DOHH2 (cell line): ENCODE data around the gene SCO2.

Source experiments
- H3F3A ChIP-seq: fragments of 200-600 bp; sonication (generic), shearing (Covaris generic); 2 replicates; pipeline ENCODE4 v1.6.0; 2016; ENCODE audit warnings: antibody characterized with exemption, mild to moderate bottlenecking; ENCODE audit not compliant: control insufficient read depth, insufficient read depth
- H3K27ac ChIP-seq: fragments of 200-600 bp; sonication (generic); 2 replicates; pipeline ENCODE4 v1.5.1; 2014; ENCODE audit warnings: low read depth, mild to moderate bottlenecking, low read length, moderate library complexity
- H3K27me3 ChIP-seq: fragments of 200-600 bp; sonication (generic); 2 replicates; pipeline ENCODE4 v1.6.1; 2014; ENCODE audit warnings: mild to moderate bottlenecking, low read length, mixed read lengths; ENCODE audit not compliant: control insufficient read depth
- H3K36me3 ChIP-seq: fragments of 200-600 bp; sonication (generic); 2 replicates; pipeline ENCODE4 v1.6.1; 2014; ENCODE audit warnings: mild to moderate bottlenecking, low read length, moderate library complexity, mixed read lengths; ENCODE audit not compliant: control insufficient read depth
- H3K4me1 ChIP-seq: fragments of 200-600 bp; sonication (generic); 2 replicates; pipeline ENCODE4 v1.6.1; 2014; ENCODE audit warnings: mild to moderate bottlenecking, low read length, mixed read lengths; ENCODE audit not compliant: control insufficient read depth
- H3K4me2 ChIP-seq: fragments of 200-600 bp; sonication (generic); 2 replicates; pipeline ENCODE4 v1.6.0; 2014; ENCODE audit warnings: mild to moderate bottlenecking, low read length, moderate library complexity
- H3K4me3 ChIP-seq: fragments of 200-600 bp; sonication (generic); 2 replicates; pipeline ENCODE4 v1.5.1; 2014; ENCODE audit warnings: mild to moderate bottlenecking, low read length, mixed read lengths
- H3K79me2 ChIP-seq: fragments of 200-600 bp; sonication (generic); 2 replicates; pipeline ENCODE4 v1.6.1; 2014; ENCODE audit warnings: mild to moderate bottlenecking, low read length, mixed read lengths; ENCODE audit not compliant: control insufficient read depth
- H3K9me2 ChIP-seq: fragments of 200-600 bp; sonication (generic); replicated peaks from 2 replicates; pipeline ENCODE4 v1.6.1; 2014; ENCODE audit warnings: mild to moderate bottlenecking, low read length, mixed read lengths; ENCODE audit not compliant: control insufficient read depth
- H3K9me3 ChIP-seq: fragments of 200-600 bp; sonication (generic); 2 replicates; pipeline ENCODE4 v1.6.1; 2014; ENCODE audit warnings: antibody characterized with exemption, low read length, mixed read lengths; ENCODE audit not compliant: control insufficient read depth, insufficient read depth
- H4K20me1 ChIP-seq: fragments of 200-600 bp; sonication (generic); 2 replicates; pipeline ENCODE4 v1.6.0; 2014; ENCODE audit warnings: low read depth, mild to moderate bottlenecking, antibody characterized with exemption, low read length, moderate library complexity; ENCODE audit not compliant: control insufficient read depth, insufficient read depth
- EZH2phosphoT487 ChIP-seq: fragments of 200-600 bp; sonication (generic); IDR thresholded peaks from 2 replicates; pipeline ENCODE4 v1.6.1; 2017; ENCODE audit warnings: borderline replicate concordance, mild to moderate bottlenecking, antibody characterized with exemption, low read length, moderate library complexity, mixed read lengths
- TF ChIP-seq, protein P1 (sequence below): fragments of 200-600 bp; sonication (generic); IDR thresholded peaks from one replicate; pipeline ENCODE4 v1.5.1; 2014; ENCODE audit warnings: antibody characterized with exemption, mild to moderate bottlenecking, low read depth, low read length; ENCODE audit not compliant: poor library complexity, severe bottlenecking

SCO2 gene

DNA sequence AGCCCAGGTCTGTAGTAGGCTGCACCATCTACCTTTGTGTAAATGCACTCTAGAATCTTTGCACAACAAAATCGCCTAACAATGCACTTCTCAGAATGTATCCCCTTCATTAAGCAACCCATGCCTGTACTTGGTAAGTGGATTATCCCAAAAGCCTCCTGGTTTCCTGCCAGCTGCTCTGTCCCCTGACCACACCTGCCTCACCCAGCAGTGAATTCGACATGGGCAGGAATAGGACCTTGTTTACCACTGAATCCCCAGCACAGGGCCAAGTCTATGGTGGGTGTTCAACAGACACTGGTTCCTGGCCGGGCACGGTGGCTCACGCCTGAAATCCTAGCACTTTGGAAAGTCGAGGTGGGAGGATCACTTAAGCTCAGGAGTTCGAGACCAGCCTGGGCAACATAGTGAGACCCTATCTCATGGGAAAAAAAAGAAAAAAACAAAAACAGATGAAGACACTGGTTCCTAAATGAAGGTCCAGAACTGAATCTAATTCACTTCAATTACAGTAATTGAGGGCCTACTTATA is 42.4 kb upstream of the SCO2 start:
- Histone ChIP-seq H4K20me1 (no peaks in the 10 kb centered on the region), H3K27me3 (peaks cover 12% of the 10 kb centered on the region), H3K9me2 (no peaks in the 10 kb centered on the region), H3K4me1 (peaks cover 8% of the 10 kb centered on the region), H3K9me3 (no peaks in the 10 kb centered on the region), H3K27ac (no peak overlapping the region), H3K79me2 (no peaks in the 10 kb centered on the region), H3K4me2 (no peak overlapping the region), H3K4me3 (no peak overlapping the region), H3K36me3 (peaks cover 49% of the 10 kb centered on the region), H3F3A (peaks cover 2% of the 10 kb centered on the region; the same call in 1 of the 2 replicates)
- TF ChIP-seq, protein P1, sequence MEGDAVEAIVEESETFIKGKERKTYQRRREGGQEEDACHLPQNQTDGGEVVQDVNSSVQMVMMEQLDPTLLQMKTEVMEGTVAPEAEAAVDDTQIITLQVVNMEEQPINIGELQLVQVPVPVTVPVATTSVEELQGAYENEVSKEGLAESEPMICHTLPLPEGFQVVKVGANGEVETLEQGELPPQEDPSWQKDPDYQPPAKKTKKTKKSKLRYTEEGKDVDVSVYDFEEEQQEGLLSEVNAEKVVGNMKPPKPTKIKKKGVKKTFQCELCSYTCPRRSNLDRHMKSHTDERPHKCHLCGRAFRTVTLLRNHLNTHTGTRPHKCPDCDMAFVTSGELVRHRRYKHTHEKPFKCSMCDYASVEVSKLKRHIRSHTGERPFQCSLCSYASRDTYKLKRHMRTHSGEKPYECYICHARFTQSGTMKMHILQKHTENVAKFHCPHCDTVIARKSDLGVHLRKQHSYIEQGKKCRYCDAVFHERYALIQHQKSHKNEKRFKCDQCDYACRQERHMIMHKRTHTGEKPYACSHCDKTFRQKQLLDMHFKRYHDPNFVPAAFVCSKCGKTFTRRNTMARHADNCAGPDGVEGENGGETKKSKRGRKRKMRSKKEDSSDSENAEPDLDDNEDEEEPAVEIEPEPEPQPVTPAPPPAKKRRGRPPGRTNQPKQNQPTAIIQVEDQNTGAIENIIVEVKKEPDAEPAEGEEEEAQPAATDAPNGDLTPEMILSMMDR: no peak
- no peak for TF ChIP-seq EZH2phosphoT487

DNA sequence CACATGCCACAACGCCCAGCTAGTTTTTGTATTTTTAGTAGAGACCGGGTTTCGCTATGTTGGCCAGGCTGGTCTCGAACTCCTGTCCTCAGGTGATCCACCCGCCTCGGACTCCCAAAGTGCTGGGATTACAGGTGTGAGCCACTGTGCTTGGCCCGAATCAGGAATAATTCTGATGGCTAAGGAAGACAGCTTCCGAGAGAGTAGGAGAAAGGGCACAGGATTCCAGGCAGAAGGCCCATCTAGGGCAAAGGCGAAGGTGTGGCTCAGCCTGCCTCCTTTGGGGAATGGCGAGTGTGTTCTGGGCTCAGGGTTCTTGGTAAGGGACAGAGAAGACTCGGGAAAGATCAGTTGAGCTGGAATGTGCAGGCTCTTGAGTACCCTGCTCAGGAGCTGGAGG is 38.9 kb upstream of the SCO2 start:
- Histone ChIP-seq H3K4me1 (peaks cover 8% of the 10 kb centered on the region), H3K36me3 (peaks cover 14% of the 10 kb centered on the region), H3F3A (peaks cover 2% of the 10 kb centered on the region; the same call in 1 of the 2 replicates), H3K9me3 (no peaks in the 10 kb centered on the region), H3K79me2 (no peaks in the 10 kb centered on the region), H3K27ac (no peak overlapping the region), H3K4me2 (no peak overlapping the region), H3K9me2 (no peaks in the 10 kb centered on the region), H3K27me3 (peaks cover 18% of the 10 kb centered on the region), H4K20me1 (no peaks in the 10 kb centered on the region), H3K4me3 (no peak overlapping the region)
- TF ChIP-seq EZH2phosphoT487: no peak
- TF ChIP-seq, protein P1: no peak

DNA sequence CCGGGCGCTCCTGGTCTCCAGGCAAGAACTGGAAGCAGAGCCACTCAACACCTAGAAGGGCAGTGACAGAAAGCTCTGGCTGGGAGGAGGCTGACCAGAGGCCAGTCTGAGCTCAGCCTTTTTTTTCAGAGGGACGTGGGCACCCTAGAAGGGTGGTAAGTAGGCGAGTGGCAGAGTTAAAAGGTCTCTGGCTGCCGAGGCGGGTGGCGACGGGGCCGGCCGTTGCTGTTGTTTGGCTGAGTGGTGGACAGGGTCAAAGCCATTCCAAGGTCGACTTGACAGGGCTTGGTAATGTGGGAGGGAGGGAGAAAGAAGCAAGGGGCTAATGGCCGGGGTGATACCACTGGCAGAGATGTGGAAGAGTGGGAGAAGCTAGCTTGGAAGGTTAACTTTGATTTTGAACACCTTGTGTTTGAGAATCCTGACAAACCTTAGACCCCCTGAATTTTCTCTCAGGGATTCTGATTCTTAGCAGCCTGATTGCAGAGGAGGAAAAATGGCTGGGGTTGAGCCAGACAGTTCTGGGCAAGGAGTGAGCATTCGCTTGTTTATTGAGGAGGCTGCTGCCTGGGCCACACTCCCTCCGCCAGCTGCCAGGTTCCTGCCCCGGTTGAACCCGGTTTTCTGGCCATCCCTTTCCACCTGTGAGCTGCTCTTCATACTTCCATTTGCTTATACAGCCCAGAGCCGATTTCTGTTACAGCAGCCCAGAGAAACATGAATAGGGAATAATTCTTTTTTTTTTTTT is 38.2 kb upstream of the SCO2 start:
- Histone ChIP-seq H3K27ac (no peak overlapping the region), H3K4me2 (peak overlapping the region; percentile 100), H3K9me2 (no peaks in the 10 kb centered on the region), H3K36me3 (peaks cover 8% of the 10 kb centered on the region), H3K4me1 (peaks cover 8% of the 10 kb centered on the region), H3K9me3 (no peaks in the 10 kb centered on the region), H3K4me3 (peak overlapping the region; percentile 87), H3K79me2 (no peaks in the 10 kb centered on the region), H3F3A (peaks cover 2% of the 10 kb centered on the region; the same call in 1 of the 2 replicates), H3K27me3 (peaks cover 18% of the 10 kb centered on the region), H4K20me1 (no peaks in the 10 kb centered on the region)
- TF ChIP-seq, protein P1: no peak
- 0 out of 2 replicates have a peak, but pooled peaks have one; percentile 31 for TF ChIP-seq EZH2phosphoT487
